HG03108 (cell line): ENCODE data around the gene CALML4.

Source experiments
- ATAC-seq: cut with Tn5 transposase; IDR thresholded peaks from one replicate; pipeline ENCODE4 v1.9.1; 2021; ENCODE audit warnings: moderate library complexity; ENCODE audit not compliant: unreplicated experiment

Gene CALML4

GRCh38 chr15:68151277-68151676, 53.9 kb downstream of the CALML4 start:
- ATAC-seq = no peak

GRCh38 chr15:68150187-68150586, 54.9 kb downstream of the CALML4 start:
- ATAC-seq = no peak

DNA sequence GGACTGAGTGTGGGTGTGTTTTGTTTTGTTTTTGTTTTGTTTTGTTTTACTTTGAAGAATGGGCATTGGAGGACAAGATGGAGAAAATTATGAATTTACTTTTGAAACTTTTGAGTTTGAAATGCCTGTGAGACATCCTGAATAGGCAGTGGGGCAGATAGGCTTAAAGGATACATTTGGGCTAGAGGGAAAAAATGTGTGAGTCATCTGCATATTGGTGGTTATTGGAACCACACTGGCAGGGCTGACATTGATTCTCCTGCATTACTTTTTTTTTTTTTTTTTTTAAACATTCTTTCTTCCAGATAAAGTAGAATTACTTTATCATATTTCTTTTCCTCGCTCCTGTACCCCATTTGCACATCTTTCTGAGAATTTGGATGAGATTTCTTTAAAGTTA, 56.1 kb downstream of the CALML4 start:
- no peak for ATAC-seq

GRCh38 chr15:68148039-68148438, 57.1 kb downstream of the CALML4 start:
- ATAC-seq = no peak

- no peak for ATAC-seq
Measured at GRCh38 chr15:68145706-68146105, 59.4 kb downstream of the CALML4 start.

DNA sequence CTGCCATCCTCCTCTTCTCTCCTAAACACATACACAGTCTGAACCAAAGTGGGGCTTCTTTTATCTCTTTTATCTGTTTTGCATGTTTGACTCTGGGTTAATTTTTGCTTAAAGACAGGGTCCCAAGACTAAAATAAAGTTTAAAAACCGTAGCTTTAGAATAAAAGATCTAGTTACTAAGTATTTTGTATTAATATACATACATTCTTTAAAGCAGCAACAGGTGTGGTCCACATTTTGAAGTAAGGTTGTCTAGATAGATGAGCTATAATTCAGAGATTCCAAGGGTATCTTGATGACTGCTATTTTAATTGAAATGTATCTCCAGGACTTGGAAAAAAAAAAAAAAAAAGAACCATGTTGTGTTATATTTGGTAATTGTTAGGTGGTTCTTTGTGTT, 61.3 kb downstream of the CALML4 start:
- no peak for ATAC-seq

DNA sequence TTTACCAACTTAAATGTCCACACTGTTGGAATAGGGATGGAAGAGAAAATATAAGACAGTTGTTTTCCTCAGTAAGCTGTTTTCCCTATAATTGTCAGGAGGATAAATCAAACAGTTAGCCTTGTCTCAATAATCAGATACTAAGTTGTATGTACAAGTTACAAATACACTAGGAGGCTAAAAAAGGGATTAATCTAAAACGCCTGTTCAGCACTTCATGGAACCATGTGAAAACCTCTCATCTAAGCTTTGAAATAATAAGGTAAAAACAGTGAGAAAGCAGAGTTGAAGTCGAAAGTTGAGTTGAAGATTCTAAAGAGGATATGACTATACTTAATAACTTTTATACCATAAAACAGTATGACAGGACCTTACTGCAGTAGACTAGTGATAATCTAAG, 62.0 kb downstream of the CALML4 start:
- ATAC-seq = no peak
